ENCODE data around the gene AACS. TPM values are rescaled to one million over a fixed set of nuclear protein-coding genes. Genes with fewer than 3 reads are reported as not detected.

The AACS gene
- total RNA-seq, 6 experiments from 2014 or later = 3.2 to 11.3 (median 4.8) TPM

DNA sequence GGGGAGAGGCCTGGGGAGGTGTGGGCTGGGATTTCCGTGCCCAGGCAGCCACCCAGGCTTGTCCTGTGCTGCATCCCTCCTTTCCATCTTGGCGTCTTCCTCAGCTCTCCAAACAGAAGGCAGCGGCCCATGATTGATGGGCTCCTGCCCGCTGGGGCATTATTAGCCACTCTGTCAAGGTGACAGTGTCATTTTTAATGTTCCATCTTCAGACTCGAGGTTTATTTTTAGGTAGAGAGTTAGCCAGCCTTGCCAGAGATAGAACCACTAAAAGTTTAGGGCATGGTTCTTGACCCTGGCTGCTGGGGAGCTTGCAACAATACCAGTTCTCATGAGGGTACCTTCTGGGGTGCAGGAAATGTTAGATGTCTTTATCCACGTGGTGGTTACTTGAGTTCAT lies 90.1 kb downstream of the AACS start:
- no peak overlapping the region for H3K27ac ChIP-seq
- intact Hi-C loops (cut with DNase I) = no loop called here
- H3K36me3 ChIP-seq = no peaks in the 10 kb centered on the region
- DNase-seq (no peak), ATAC-seq (no peak)
- TF ChIP-seq, protein P1, sequence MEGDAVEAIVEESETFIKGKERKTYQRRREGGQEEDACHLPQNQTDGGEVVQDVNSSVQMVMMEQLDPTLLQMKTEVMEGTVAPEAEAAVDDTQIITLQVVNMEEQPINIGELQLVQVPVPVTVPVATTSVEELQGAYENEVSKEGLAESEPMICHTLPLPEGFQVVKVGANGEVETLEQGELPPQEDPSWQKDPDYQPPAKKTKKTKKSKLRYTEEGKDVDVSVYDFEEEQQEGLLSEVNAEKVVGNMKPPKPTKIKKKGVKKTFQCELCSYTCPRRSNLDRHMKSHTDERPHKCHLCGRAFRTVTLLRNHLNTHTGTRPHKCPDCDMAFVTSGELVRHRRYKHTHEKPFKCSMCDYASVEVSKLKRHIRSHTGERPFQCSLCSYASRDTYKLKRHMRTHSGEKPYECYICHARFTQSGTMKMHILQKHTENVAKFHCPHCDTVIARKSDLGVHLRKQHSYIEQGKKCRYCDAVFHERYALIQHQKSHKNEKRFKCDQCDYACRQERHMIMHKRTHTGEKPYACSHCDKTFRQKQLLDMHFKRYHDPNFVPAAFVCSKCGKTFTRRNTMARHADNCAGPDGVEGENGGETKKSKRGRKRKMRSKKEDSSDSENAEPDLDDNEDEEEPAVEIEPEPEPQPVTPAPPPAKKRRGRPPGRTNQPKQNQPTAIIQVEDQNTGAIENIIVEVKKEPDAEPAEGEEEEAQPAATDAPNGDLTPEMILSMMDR (IDR thresholded peaks at IDR 0.05) = no peak
- no peak for TF ChIP-seq POLR2A (IDR thresholded peaks at IDR 0.05)
- no peaks in the 10 kb centered on the region for H3K9me3 ChIP-seq
- 44% methylated on average over 6 of the region's 6 CpGs for WGBS (ENCODE audit: insufficient coverage, low coverage, low lambda C conversion rate, missing lambda C conversion rate)
- H3K27me3 ChIP-seq = no peaks in the 10 kb centered on the region
- no peaks in the 10 kb centered on the region for H3K4me1 ChIP-seq
- H3K4me3 ChIP-seq = no peak overlapping the region

DNA sequence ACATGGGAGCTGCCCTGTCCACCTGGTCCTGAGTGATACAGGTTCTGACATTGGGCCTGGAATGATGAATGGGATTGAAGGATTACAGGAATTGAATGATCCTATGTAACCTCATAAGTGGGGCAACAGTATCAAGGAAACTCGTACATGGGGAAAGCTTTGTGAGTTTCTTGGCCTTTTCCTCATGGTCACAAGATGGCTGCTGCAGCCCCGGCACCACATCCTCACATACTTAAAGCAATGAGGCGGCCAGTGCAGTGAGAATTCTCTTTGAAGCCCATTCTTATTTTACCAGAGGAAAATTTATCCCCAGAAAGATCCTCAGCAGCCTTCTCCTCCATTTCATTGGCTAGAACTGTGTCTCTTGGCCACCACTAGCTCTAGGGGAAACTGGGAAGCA lies 91.9 kb downstream of the AACS start:
- TF ChIP-seq, protein P1 (IDR thresholded peaks at IDR 0.05) = no peak
- no peak for TF ChIP-seq POLR2A (IDR thresholded peaks at IDR 0.05)
- no peak for ATAC-seq
- 71% methylated on average over 3 of the region's 3 CpGs for WGBS (ENCODE audit: insufficient coverage, low coverage, low lambda C conversion rate, missing lambda C conversion rate)

DNA sequence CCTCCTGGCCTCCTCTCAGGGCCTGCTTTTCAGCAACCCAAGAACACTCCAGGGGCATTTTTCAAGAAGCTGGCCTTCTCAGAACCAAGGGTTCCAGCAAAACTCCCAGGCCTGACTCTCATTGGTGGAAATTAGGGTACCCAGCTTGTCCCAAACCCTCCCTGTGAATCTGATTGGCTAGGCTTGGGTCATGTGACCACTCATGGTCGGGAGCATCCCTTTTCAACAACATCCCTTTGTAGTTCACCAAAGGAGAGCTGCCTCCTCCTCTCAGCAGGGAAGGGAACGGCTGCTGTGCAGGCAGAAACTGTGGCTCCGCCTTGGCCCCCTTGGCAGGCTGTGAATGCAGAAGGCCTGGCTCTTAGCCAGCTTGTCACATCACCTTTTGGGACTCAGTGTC lies 94.5 kb downstream of the AACS start:
- H3K9me3 ChIP-seq = no peaks in the 10 kb centered on the region
- no peak overlapping the region for H3K27ac ChIP-seq
- H3K27me3 ChIP-seq = no peaks in the 10 kb centered on the region
- no CpG with 5 or more reads among the region's 3 CpGs for WGBS (ENCODE audit: insufficient coverage, low coverage, low lambda C conversion rate, missing lambda C conversion rate)
- H3K36me3 ChIP-seq = no peaks in the 10 kb centered on the region
- intact Hi-C loops (cut with DNase I) = no loop called here
- no peak for DNase-seq
- TF ChIP-seq, protein P1 (IDR thresholded peaks at IDR 0.05) = no peak
- TF ChIP-seq POLR2A (IDR thresholded peaks at IDR 0.05) = no peak
- no peak for ATAC-seq
- no peaks in the 10 kb centered on the region for H3K4me1 ChIP-seq
- H3K4me3 ChIP-seq = no peak overlapping the region

More for the DNA sequence above, 91.9 kb downstream of the AACS start:
- H3K9me3 ChIP-seq = no peaks in the 10 kb centered on the region
- H3K36me3 ChIP-seq = no peaks in the 10 kb centered on the region
- intact Hi-C loops (cut with DNase I) = no loop called here
- H3K4me3 ChIP-seq = no peak overlapping the region
- DNase-seq = no peak
- H3K27me3 ChIP-seq = no peaks in the 10 kb centered on the region
- H3K27ac ChIP-seq = no peak overlapping the region
- H3K4me1 ChIP-seq = no peaks in the 10 kb centered on the region

DNA sequence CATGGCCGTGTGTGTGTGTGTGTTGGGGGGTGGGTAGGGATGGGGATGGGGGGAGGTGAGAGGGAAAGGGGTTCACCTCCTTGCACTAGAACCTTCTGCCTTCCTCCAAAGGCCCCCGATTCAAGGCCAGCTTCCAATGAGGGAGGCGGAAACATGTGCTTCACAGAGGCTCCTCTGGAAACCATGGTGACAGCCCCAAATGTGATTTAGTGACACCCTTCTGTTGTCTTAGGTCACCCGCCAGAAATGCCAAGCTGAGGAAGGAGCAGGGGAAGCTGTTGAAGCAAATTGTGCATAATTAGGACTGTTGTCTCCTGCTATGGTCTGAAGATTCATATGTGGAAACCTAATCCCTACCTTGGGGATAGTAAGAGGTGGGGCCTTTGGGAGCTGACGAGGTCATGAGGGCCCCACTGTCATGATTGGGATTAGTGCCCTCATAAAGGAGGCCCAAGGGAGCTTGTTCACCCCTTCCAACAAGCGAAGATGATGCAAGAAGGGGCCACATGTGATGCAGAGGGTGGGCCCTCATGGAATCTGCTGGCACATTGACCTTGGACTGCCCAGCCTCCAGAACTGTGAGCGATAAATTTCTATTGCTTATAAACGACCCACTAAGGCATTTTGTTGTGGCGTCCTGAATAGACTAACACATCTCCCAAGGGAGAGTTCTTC lies 95.2 kb downstream of the AACS start:
- WGBS (ENCODE audit: insufficient coverage, low coverage, low lambda C conversion rate, missing lambda C conversion rate) = 82% methylated on average over 7 of the region's 9 CpGs
- intact Hi-C loops (cut with DNase I) = no loop called here
- ATAC-seq = no peak
- Histone ChIP-seq H3K27ac (no peak overlapping the region), H3K9me3 (no peaks in the 10 kb centered on the region), H3K27me3 (no peaks in the 10 kb centered on the region), H3K4me3 (no peak overlapping the region), H3K36me3 (no peaks in the 10 kb centered on the region), H3K4me1 (no peaks in the 10 kb centered on the region)
- DNase-seq = no peak
- TF ChIP-seq, protein P1 (IDR thresholded peaks at IDR 0.05) = no peak
- no peak for TF ChIP-seq POLR2A (IDR thresholded peaks at IDR 0.05)

DNA sequence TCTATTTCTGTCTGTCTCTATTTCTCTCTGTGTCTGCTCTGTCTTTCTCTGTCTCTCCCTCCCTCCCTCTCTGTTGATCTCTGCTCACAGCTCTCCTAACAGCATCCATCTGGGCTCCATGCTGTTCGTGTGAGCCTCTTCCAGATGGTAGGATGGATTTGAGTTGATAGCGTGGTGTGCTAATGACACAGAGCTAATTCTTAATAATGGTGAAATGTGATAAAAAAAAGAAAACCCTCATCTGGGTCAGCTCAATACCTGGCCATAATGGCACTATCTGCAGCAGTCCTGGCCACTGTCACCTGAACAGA lies 96.4 kb downstream of the AACS start:
- H3K27ac ChIP-seq = no peak overlapping the region
- DNase-seq (no peak), ATAC-seq (no peak)
- no peaks in the 10 kb centered on the region for H3K27me3 ChIP-seq
- TF ChIP-seq, protein P1 (IDR thresholded peaks at IDR 0.05) = no peak
- TF ChIP-seq POLR2A (IDR thresholded peaks at IDR 0.05) = no peak
- no peaks in the 10 kb centered on the region for H3K4me1 ChIP-seq
- 41% methylated on average over 2 of the region's 2 CpGs for whole genome bisulfite sequencing (ENCODE audit: insufficient coverage, low coverage, low lambda C conversion rate, missing lambda C conversion rate)
- intact Hi-C loops (cut with DNase I) = no loop called here
- H3K9me3 ChIP-seq = no peaks in the 10 kb centered on the region
- H3K4me3 ChIP-seq = no peak overlapping the region
- no peaks in the 10 kb centered on the region for H3K36me3 ChIP-seq

All from right lobe of liver (tissue), 6 donors.